LNCaP clone FGC (cell line): ENCODE data around the gene MIXL1.

Source experiments
- DNase-seq: peaks from one replicate; pipeline ENCODE4 v3.0.0-alpha.2; 2011; ENCODE audit warnings: low read depth
- H3K4me3 ChIP-seq: 2 replicates; pipeline ENCODE4 v1.5.1; 2011; ENCODE audit warnings: mild to moderate bottlenecking, low read depth, low read length, control low read depth
- CTCF ChIP-seq: IDR thresholded peaks from 2 replicates; pipeline ENCODE4 v1.5.1; 2012; ENCODE audit warnings: mild to moderate bottlenecking; ENCODE audit not compliant: control insufficient read depth, insufficient read depth; ENCODE audit errors: extremely low read depth

Gene MIXL1

GRCh38 chr1:226223157-226223785, at the start of gene MIXL1:
MIXL1 (plus strand) TSS chr1:226223664; CDS start chr1:226223682, 18 bp downstream.
- H3K4me3 ChIP-seq: no peak within 1 kb of the TSS
- no peak for TF ChIP-seq CTCF
- no peak for DNase-seq

GRCh38 chr1:226176870-226177269, 46.6 kb upstream of the MIXL1 start:
- H3K4me3 ChIP-seq: no peak overlapping the region
- TF ChIP-seq CTCF: no peak

DNA sequence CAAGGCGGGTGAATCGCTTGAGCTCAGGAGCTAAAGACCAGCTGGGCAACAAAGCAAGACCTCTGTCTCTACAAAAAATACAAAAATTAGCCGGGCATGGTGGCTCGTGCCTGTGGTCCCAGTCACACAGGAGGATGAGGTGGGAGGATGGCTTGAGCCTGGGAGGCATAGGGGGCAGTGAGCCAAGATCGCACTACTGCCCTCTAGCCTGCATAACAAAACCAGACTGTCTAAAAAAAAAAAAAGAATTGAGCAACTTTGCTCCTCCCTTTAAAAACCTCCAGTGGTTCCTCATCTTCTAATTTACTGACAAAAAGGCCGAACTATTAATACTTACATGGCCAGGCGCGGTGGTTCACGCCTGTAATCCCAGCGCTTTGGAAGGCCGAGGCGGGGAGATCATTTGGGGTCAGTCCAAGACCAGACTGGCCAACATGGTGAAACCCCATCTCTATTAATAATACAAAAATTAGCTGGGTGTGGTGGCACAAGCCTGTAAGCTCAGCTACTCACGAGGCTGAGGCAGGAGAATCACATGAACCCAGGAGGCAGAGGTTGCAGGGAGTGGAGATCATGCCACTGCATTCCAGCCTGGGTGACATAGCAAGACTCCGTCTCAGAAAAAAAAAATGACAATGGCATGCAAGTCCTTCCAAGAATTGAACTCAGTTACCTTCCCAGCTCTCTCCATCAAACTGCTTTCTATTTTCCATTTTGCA, 41.3 kb upstream of the MIXL1 start:
- peak; percentile 38 for TF ChIP-seq CTCF
- DNase-seq: no peak
- H3K4me3 ChIP-seq: no peak overlapping the region

More at GRCh38 chr1:226176870-226177269, 46.6 kb upstream of the MIXL1 start:
- DNase-seq: no peak

- peak overlapping the region; percentile 91 for H3K4me3 ChIP-seq
- TF ChIP-seq CTCF: no peak
- no peak for DNase-seq
These were observed 38.1 kb upstream of the MIXL1 start for GRCh38 chr1:226185141-226186036.

DNA sequence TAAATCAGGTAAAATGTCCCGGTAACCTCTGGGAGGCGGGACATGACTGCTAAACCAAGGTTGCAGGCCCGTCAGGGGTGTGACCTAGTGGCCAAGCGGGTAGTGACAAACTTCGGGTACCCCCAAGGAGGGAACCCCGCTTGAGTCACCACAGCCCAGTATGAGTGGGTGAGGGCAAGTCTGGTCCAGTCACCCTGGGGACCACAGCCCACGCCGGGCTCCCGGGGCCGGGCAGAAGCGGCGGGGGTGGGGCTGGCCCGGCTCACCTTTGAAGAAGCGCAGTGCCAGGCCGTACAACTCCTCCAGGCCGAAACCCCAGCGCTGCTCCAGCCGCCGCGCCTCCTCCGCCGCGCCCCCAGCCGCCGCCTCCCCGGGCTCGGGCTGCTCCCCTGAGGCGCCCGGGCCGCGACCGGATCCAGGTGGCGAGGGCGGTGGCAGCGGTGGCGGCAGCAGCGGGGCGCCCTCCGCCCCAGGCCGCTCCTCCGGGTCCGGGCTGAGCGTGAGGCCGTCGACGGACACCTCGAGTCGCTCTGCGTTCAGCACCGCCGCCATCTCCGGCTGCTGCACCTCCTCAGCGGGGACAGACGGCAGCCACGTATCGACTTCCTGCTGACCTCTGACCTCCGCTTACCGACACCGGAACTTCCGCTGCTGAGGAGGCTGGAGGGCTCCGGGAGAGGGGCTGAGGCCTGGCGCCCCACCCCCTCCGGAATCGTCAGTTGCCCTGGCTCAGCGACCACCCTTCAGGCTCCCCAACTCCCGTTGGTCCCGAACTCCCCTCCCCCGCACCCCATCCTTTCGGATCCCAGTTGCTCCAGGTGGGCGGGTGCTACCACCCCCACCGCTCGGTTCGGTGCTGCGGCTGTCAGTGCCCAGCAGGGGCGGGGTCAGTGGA, 37.1 kb upstream of the MIXL1 start, which contains the start of gene ACBD3:
ACBD3 (minus strand) TSS at position 618 of the 895 bp plus-strand sequence; CDS start at position 552, 66 bp downstream.
- DNase-seq: peak; percentile 47
- TF ChIP-seq CTCF: peak; percentile 17; the same call in 1 of the 2 replicates
- H3K4me3 ChIP-seq: peak within 1 kb of the TSS; percentile 91

GRCh38 chr1:226187019-226187322, 36.5 kb upstream of the MIXL1 start:
- H3K4me3 ChIP-seq: peak overlapping the region; percentile 91
- TF ChIP-seq CTCF: no peak
- DNase-seq: no peak
